MM.1S (cell line): ENCODE data around the gene TBX1.

ENCODE experiments used
- DNase-seq: peaks from one replicate; pipeline ENCODE4 v3.0.0-alpha.2; 2015
- H2AFZ ChIP-seq: fragments of 300-600 bp; sonication (generic); 2 replicates; pipeline ENCODE4 v1.6.0; 2016; ENCODE audit warnings: antibody characterized with exemption, low read length
- H3F3A ChIP-seq: fragments of 300-600 bp; sonication (generic); 2 replicates; pipeline ENCODE4 v1.6.1; 2016; ENCODE audit warnings: mild to moderate bottlenecking, antibody characterized with exemption, low read length, moderate library complexity, mixed read lengths; ENCODE audit not compliant: insufficient read depth
- H3K27ac ChIP-seq: fragments of 300-600 bp; sonication (generic); 2 replicates; pipeline ENCODE4 v1.5.1; 2016; ENCODE audit warnings: mild to moderate bottlenecking, low read length
- H3K27me3 ChIP-seq: fragments of 300-600 bp; sonication (generic); replicated peaks from 2 replicates; pipeline ENCODE4 v1.6.0; 2016; ENCODE audit warnings: low read length; ENCODE audit not compliant: insufficient read depth
- H3K36me3 ChIP-seq: fragments of 300-600 bp; sonication (generic); replicated peaks from 2 replicates; pipeline ENCODE4 v1.6.1; 2016; ENCODE audit warnings: mild to moderate bottlenecking, low read length, mixed read lengths; ENCODE audit not compliant: insufficient read depth
- H3K4me1 ChIP-seq: fragments of 300-600 bp; sonication (generic); 2 replicates; pipeline ENCODE4 v1.6.1; 2016; ENCODE audit warnings: low read length, mixed read lengths
- H3K4me2 ChIP-seq: fragments of 300-600 bp; sonication (generic); 2 replicates; pipeline ENCODE4 v1.6.0; 2016; ENCODE audit warnings: low read depth, low read length
- H3K4me3 ChIP-seq: fragments of 300-600 bp; sonication (generic); 2 replicates; pipeline ENCODE4 v1.5.1; 2016; ENCODE audit warnings: low read length, mixed read lengths
- H3K79me2 ChIP-seq: fragments of 300-600 bp; sonication (generic); 2 replicates; pipeline ENCODE4 v1.6.1; 2016; ENCODE audit warnings: mixed run types, low read length, mixed read lengths
- H3K9ac ChIP-seq: fragments of 300-600 bp; sonication (generic); 2 replicates; pipeline ENCODE4 v1.6.1; 2016; ENCODE audit warnings: low read length, mixed read lengths
- H3K9me2 ChIP-seq: fragments of 300-600 bp; sonication (generic); replicated peaks from 2 replicates; pipeline ENCODE4 v1.6.1; 2016; ENCODE audit warnings: mild to moderate bottlenecking, low read length, mixed read lengths; ENCODE audit not compliant: insufficient read depth
- H3K9me3 ChIP-seq: fragments of 300-600 bp; sonication (generic); replicated peaks from 2 replicates; pipeline ENCODE4 v1.6.1; 2016; ENCODE audit warnings: mild to moderate bottlenecking, low read length, mixed read lengths; ENCODE audit not compliant: insufficient read depth
- H4K20me1 ChIP-seq: fragments of 300-600 bp; sonication (generic); 2 replicates; pipeline ENCODE4 v1.6.1; 2016; ENCODE audit warnings: mild to moderate bottlenecking, low read length, moderate library complexity, mixed read lengths; ENCODE audit not compliant: insufficient read depth
- EZH2 ChIP-seq: fragments of 300-600 bp; sonication (generic); optimal IDR thresholded peaks from 2 replicates; pipeline ENCODE3; 2017; ENCODE audit warnings: low read depth, mild to moderate bottlenecking, antibody characterized with exemption, low read length, mixed read lengths
- EZH2phosphoT487 ChIP-seq: fragments of 300-600 bp; sonication (generic); IDR thresholded peaks from 2 replicates; pipeline ENCODE4 v1.6.1; 2018; ENCODE audit warnings: antibody characterized with exemption, low read length
- TF ChIP-seq, protein P1 (sequence below): fragments of 300-600 bp; sonication (generic); IDR thresholded peaks from 2 replicates; pipeline ENCODE4 v1.5.1; 2016; ENCODE audit warnings: antibody characterized with exemption, low read length, mixed read lengths

The TBX1 gene

DNA sequence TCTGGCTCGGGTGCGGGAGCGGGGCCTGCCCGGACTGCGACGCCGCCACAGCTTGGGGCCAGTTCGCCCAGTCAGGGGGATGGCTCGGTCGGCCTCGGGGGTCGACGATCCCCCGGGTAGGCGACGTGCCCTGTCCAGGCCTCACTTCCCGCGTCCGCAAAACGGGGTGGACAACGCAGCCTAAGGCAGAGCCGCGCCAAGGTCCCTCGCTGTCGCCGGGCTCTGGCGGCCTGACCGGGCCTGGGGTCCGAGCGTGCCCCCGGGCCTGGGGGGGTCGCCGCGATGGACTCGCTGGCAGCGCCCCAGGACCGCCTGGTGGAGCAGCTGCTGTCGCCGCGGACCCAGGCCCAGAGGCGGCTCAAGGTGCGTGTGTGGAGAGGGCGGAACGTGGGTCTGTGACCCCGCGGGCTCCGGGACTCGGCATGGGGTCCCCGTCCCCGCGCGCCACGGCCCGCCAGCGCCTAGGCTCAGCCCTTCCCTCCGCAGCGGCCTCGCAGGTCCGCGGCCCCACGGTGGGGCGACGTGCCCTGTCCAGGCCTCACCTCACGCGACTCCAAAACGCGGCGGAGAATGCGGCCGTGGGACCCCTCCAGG lies 42.0 kb upstream of the TBX1 start:
- Histone ChIP-seq H3K36me3 (no peaks in the 10 kb centered on the region), H3K9me2 (no peaks in the 10 kb centered on the region), H3K27ac (no peak overlapping the region), H3K27me3 (peaks cover 76% of the 10 kb centered on the region), H4K20me1 (no peaks in the 10 kb centered on the region), H3K4me1 (no peaks in the 10 kb centered on the region), H3K9me3 (no peaks in the 10 kb centered on the region), H3K79me2 (no peaks in the 10 kb centered on the region), H2AFZ (0 out of 2 replicates have a peak overlapping the region, but pooled peaks have one; percentile 58), H3K4me3 (peak overlapping the region; percentile 54), H3K9ac (no peak overlapping the region), H3F3A (no peaks in the 10 kb centered on the region), H3K4me2 (peak overlapping the region; percentile 84; the same call in 1 of the 2 replicates)
- no peak for DNase-seq
- TF ChIP-seq EZH2 (no peak), EZH2phosphoT487 (no peak)
- TF ChIP-seq, protein P1, sequence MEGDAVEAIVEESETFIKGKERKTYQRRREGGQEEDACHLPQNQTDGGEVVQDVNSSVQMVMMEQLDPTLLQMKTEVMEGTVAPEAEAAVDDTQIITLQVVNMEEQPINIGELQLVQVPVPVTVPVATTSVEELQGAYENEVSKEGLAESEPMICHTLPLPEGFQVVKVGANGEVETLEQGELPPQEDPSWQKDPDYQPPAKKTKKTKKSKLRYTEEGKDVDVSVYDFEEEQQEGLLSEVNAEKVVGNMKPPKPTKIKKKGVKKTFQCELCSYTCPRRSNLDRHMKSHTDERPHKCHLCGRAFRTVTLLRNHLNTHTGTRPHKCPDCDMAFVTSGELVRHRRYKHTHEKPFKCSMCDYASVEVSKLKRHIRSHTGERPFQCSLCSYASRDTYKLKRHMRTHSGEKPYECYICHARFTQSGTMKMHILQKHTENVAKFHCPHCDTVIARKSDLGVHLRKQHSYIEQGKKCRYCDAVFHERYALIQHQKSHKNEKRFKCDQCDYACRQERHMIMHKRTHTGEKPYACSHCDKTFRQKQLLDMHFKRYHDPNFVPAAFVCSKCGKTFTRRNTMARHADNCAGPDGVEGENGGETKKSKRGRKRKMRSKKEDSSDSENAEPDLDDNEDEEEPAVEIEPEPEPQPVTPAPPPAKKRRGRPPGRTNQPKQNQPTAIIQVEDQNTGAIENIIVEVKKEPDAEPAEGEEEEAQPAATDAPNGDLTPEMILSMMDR = no peak

DNA sequence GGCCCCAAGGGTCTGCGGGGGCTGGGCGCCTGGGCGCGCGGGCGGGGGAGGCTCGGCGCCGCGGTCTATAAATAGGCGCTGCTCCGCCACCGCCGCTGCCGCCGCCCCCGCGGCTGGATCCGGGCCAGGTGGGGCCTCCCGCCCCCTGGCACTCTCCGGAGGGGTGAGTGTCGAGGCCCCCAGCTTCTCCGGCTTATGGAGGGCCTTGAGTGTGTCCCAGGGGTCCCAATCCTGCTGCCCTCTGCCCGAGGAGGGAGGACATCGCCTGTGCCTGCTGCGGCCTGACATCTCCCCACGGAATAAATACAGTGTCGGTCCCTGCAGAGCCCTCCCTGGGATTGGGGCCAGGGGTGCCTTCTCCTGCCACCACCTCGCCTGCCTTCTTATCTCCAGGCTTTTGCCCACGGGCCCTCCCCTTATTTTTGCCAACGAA lies 41.5 kb upstream of the TBX1 start:
- no peak overlapping the region for H3K4me3 ChIP-seq
- H3K27me3 ChIP-seq = peaks cover 74% of the 10 kb centered on the region

DNA sequence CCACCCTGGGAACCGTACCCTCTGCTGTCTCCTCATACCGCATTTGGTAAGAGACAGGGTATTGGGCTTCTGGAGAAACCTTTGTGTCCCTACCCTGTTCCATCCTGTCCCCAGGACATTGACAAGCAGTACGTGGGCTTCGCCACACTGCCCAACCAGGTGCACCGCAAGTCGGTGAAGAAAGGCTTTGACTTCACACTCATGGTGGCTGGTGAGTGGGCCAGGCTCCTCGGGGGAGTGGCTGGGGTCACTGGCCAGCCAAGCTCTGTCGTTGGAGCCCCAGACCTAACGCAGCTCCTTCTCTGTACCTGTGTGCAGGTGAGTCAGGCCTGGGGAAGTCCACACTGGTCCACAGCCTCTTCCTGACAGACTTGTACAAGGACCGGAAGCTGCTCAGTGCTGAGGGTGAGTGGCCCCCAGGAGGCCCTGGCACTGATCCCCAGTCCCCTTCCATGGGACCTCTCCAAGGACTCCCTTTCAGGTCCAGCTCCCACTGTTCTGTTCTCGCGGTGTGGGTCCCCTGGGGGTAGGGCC lies 41.0 kb upstream of the TBX1 start:
- H3K27ac ChIP-seq = no peak overlapping the region
- TF ChIP-seq EZH2phosphoT487 = no peak
- TF ChIP-seq EZH2 = no peak
- TF ChIP-seq, protein P1 = no peak
- no peak overlapping the region for H2AFZ ChIP-seq
- no peaks in the 10 kb centered on the region for H4K20me1 ChIP-seq
- no peaks in the 10 kb centered on the region for H3K9me2 ChIP-seq
- H3K9me3 ChIP-seq = no peaks in the 10 kb centered on the region
- H3K4me1 ChIP-seq = no peaks in the 10 kb centered on the region
- H3K4me2 ChIP-seq = no peak overlapping the region
- H3K27me3 ChIP-seq = peaks cover 77% of the 10 kb centered on the region
- H3K79me2 ChIP-seq = no peaks in the 10 kb centered on the region
- no peak overlapping the region for H3K4me3 ChIP-seq
- H3K9ac ChIP-seq = no peak overlapping the region
- no peaks in the 10 kb centered on the region for H3K36me3 ChIP-seq
- no peaks in the 10 kb centered on the region for H3F3A ChIP-seq
- DNase-seq = no peak

More for the DNA sequence above, 41.5 kb upstream of the TBX1 start:
- no peak for TF ChIP-seq EZH2phosphoT487
- TF ChIP-seq, protein P1 = no peak
- no peak for TF ChIP-seq EZH2
- Histone ChIP-seq H3K4me2 (no peak overlapping the region), H3K79me2 (no peaks in the 10 kb centered on the region), H3F3A (no peaks in the 10 kb centered on the region), H4K20me1 (no peaks in the 10 kb centered on the region), H3K27ac (no peak overlapping the region), H3K9me3 (no peaks in the 10 kb centered on the region), H3K36me3 (no peaks in the 10 kb centered on the region), H3K9me2 (no peaks in the 10 kb centered on the region), H2AFZ (no peak overlapping the region), H3K9ac (no peak overlapping the region), H3K4me1 (no peaks in the 10 kb centered on the region)
- no peak for DNase-seq
